Skin epidermis (tissue), 12 donors: ENCODE data around the gene RPS6KA2.
"Not testable (repeated sequence)": the region's sequence is repeated elsewhere in the genome, so short reads cannot be mapped to it uniquely, and the experiment has no call there.

Experiments used
- H3K27ac ChIP-seq, 21 experiments: fragments of 200-600 bp; sonication (generic) in 11 of 21; one replicate each; pipeline ENCODE4 v1.5.0; 2020; ENCODE audit warnings: mild to moderate bottlenecking in 3 of 21, inconsistent platforms in 2 of 21, moderate library complexity in 2 of 21
- H3K4me3 ChIP-seq, 7 experiments: fragments of 200-600 bp; sonication (generic) in 2 of 7; one replicate each; pipeline ENCODE4 v1.5.0; 2020; ENCODE audit warnings: inconsistent platforms in 2 of 7, mild to moderate bottlenecking in 2 of 7, moderate library complexity in 1 of 7

RPS6KA2 gene

DNA sequence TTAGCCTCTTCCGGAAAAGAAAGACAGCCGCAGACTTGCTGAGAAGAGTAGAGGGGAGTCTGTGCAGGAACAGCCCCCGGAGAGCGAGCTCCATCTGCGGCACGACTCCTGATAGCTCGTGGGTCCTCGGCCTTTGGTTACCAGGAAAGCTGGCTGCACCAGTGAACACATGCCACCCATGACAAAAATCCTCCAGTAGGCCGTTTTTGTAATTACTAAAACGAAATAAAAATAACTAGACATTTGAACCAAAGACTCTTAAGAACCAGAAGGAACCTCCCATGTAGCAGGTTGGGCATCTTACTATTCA lies 82.8 kb downstream of the RPS6KA2 start:
- no peak overlapping the region for H3K4me3 ChIP-seq

DNA sequence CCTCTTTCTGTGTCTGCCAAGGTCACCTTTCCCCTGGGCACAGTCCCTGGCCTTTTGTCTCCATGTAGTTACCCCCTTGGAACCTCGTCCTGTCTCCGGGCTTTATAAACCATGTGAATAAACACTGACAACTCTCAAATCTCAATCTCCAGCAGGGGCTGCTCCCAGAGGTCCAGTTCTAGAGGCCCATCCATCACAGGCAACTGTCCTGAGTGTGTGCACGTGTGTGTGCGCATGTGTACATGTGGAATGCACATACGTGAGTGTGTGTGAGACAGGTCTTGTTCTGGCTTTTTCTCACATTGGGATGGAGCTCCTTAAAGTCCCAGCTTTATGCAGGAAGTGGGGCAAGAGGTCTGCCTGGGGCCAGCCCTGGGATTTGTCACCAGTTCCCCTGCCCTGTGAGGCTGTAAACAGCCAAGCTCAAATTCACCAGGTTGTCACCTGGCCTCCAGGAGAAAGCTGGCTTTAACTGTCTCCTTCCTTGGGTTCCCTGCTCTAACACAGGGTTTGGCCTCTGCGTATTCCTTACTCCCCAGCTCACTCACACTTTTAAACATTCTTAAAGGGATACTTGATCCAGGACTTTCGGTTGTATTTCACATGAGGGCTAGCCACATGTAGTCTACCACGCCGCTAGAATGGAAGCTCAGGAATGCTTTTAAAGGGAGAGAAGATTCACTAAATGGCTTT lies 83.3 kb downstream of the RPS6KA2 start:
- Histone ChIP-seq H3K27ac (no peak overlapping the region), H3K4me3 (no peak overlapping the region)

More for the DNA sequence above, 82.8 kb downstream of the RPS6KA2 start:
- no peak overlapping the region for H3K27ac ChIP-seq

DNA sequence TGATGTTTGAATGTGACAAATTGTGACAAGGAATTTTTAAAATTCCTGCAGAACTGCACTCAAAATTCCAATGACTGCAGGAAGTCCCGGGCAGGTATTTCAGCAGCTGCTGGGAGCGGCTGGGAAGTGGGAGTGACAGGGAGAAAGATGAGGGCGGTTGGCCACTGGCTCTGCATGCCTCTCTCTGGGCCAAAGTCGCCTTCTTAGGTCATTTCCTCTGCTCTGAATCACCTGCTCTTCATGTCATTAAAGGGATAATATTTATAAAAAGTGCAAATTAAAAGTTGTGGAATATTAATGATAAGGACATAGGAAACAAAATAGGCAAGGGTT lies 84.5 kb downstream of the RPS6KA2 start:
- H3K27ac ChIP-seq: peak overlapping the region in 1 of 21 experiments; percentile 81
- H3K4me3 ChIP-seq: no peak overlapping the region

GRCh38 chr6:166541876-166542579 lies 85.0 kb downstream of the RPS6KA2 start:
- peak overlapping the region in 6 of 21 experiments; percentile 4 to 81 (median 44) for H3K27ac ChIP-seq
- peak overlapping the region in 2 of 7 experiments; percentile 19 to 20 for H3K4me3 ChIP-seq

DNA sequence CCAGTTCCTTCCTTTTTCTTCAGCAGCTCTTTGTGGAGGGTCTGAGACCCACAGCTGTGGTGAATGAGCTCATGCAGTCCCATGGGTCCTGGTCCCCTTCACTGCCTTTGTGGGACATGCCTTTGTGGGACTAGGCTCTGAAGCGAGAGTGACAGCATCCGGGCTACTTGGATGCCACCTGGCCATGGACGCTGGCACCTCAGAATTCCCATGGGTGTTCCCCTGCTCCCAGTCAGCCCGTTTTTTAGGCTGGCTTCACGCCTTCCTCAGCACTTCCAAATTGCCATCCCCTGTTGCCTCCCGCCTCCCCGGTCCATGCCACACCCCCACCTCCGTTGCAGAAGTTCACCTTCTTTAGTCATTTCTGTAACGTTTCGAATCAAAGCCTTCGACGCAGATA lies 85.7 kb downstream of the RPS6KA2 start:
- H3K27ac ChIP-seq: peak overlapping the region in 13 of 21 experiments; percentile 20 to 81 (median 47)
- peak overlapping the region in 3 of 7 experiments; percentile 12 to 20 (median 19) for H3K4me3 ChIP-seq

- Histone ChIP-seq H3K4me3 (peak overlapping the region in 3 of 7 experiments; percentile 12 to 20 (median 19)), H3K27ac (peak overlapping the region in 13 of 21 experiments; percentile 18 to 81 (median 47))
Measured at GRCh38 chr6:166540631-166541331, 86.3 kb downstream of the RPS6KA2 start.

- Histone ChIP-seq H3K4me3 (no peak overlapping the region), H3K27ac (no peak overlapping the region)
Measured at GRCh38 chr6:166539543-166539942, 87.5 kb downstream of the RPS6KA2 start.

- not testable (repeated sequence) for H3K27ac ChIP-seq, H3K4me3 ChIP-seq
Measured at GRCh38 chr6:166539011-166539385, 88.1 kb downstream of the RPS6KA2 start.

DNA sequence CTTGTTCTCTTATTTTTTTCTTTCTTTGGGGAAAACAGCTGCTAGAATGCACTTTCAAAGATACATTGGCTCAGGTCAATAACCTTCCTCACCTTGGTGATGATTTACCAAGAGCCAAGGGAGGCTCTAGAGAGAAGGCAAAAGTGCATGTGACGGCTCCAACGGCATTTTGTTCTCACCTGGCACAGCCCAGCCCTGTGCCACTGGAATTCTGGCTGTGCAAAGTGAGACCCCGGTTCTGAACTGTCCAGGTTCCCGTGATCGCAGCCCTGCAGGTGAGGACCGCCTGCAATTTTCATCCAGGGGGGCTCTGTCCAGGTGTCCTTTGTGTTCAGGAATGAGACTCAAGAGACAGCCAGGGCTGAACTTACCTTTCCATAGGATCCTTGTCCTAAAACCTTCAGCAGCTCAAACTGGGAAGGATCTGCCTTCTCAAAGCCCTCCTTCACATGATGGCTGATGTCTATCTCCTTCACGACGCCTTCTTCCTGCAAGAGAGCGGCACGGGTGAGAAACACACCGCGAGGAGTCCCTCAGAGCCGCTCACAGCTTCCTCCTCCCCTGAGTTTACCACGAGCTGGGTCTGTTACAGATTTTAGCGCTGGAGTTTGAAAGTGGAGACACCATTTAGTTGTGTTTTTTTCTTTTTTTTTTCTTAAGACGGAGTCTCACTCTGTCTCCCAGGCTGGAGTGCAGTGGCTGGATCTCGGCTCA lies 88.6 kb downstream of the RPS6KA2 start:
- Histone ChIP-seq H3K4me3 (no peak overlapping the region), H3K27ac (no peak overlapping the region)

DNA sequence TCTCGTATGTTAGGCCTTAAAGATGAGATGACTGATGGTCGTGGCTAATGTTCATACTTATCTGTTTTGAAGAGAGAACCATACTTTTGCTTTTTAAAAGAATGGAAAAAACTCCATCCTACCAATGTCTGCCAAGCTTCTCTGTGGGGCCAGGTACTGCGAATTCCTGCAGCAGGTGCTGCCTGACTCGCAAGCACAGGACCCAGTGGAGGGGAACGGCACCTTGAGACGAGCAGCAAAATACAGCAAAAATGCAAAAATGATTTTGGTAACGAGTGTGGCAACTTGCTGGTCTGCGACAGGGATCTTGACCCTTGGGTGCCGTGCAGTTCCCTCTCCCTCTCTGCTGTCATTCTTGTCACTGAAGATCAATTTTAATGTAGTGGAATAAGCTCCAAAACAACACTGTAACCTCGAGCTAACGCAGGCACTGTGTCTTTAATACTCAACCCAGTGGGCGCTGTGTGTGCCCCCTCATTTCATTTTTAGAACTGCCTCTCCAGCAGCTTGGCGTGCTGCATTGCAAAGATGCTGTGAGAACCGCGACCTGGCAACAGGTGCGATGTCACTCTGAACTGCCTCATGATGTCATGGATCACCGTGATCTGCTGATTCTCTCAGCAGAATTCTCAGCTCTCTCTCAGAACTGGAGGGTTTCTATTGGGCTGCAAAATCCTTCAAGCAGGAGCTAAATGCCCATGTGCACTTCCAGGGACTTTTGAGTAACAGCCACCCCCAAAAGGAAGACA lies 92.2 kb downstream of the RPS6KA2 start:
- no peak overlapping the region for H3K27ac ChIP-seq
- H3K4me3 ChIP-seq: no peak overlapping the region

DNA sequence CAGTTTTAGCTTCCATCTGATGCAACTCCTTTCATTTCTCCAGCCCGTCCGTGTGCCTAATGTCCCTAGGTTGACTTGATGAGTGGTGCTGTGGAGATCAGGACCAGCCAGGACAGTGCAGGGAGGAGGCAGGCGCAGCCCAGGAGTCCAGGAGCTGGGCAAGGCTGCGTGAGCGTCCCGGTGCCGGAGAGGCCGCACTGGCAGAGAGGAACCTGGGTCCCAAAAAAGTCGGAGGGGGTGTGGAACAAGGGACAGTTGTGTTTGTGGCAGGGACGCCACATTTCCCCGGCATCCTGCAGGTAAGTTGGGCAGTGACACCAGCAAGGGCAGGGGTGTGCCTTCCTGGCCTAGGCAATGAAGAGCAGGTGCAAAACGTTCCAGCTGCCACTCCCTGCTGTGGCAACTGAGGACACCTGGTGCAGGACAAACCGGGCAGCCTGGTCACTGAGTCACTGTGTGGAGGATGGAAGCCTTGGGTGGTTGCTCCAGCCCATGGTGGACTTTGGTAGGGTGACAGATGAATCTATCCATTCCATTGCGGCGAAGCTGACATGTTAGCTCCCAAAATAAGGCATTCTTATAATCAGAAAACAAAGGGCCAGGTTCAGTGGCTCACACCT lies 93.7 kb downstream of the RPS6KA2 start:
- Histone ChIP-seq H3K4me3 (no peak overlapping the region), H3K27ac (peak overlapping the region in 1 of 21 experiments; percentile 11)

GRCh38 chr6:166532302-166532701 lies 94.7 kb downstream of the RPS6KA2 start:
- Histone ChIP-seq H3K4me3 (no peak overlapping the region), H3K27ac (peak overlapping the region in 1 of 21 experiments; percentile 11)

DNA sequence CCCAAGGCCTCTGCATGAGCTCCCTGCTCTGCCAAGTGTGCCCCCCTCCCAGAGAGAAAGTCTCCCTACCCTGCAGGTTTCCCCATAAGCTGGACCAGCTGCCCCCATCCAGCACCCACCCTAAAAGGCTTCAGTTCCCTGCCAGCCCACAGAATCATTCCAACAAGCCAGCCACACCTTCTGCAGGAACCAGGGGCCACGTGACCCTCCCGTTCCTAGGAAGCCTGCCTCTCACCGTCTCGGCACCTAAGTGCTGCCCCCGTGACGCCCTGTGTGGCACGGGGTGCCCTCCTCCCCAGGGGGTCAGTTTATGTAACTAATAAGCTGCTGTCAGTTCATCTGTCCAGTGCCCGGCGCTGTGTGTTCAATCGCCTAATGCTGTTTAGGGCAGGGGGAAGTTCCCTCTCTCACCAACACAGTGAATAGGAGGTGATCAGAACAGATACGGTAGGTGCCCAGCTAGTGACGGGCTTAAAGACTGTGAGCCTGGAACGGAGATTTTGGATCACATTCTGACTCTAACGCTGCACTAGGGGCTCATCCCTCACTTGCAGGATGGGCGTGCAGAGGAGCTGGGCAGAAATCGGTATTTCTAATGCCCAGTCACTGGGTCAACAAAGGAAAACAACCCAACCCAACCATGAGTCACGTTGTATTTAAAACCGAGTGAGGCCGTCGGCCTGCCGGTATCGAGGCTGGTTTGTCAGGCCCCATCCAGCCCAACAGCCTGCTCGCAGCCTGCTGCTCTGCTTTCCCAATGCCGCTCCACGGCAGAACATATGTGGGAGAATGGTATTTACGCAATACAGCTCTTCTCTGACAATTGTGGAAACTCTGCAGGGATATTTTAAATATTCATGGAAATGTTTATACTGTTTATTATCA lies 96.6 kb downstream of the RPS6KA2 start:
- H3K4me3 ChIP-seq: no peak overlapping the region
- no peak overlapping the region for H3K27ac ChIP-seq

DNA sequence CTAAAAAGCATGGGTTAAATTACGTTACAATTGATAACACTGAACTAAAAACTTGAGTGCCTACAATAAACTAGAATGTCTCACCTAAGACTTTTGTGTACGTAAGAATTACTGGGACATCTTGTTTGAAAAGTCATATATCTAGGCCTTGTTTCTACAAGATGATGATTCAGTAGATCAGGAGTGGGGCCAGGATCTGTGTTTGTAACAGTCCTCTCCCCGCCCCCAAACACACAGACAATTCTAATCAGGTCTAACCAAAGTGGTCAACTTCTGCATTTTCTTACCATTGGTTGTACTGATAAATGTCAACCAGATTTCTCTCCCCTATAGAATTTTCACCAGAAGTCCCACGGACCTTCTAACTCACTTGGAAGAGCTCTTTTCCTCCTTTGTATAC lies 97.5 kb downstream of the RPS6KA2 start:
- H3K4me3 ChIP-seq: no peak overlapping the region
- H3K27ac ChIP-seq: no peak overlapping the region

DNA sequence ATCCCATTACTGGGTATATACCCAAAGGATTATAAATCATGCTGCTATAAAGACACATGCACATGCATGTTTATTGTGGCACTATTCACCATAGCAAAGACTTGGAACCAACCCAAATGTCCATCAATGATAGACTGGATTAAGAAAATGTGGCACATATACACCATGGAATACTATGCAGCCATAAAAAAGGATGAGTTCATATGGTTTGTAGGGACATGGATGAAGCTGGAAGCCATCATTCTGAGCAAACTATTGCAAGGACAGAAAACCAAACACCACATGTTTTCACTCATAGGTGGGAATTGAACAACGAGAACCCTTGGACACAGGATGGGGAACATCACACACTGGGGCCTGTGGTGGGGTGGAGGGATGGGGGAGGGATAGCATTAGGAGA lies 98.0 kb downstream of the RPS6KA2 start:
- not testable (repeated sequence) for H3K4me3 ChIP-seq, H3K27ac ChIP-seq

DNA sequence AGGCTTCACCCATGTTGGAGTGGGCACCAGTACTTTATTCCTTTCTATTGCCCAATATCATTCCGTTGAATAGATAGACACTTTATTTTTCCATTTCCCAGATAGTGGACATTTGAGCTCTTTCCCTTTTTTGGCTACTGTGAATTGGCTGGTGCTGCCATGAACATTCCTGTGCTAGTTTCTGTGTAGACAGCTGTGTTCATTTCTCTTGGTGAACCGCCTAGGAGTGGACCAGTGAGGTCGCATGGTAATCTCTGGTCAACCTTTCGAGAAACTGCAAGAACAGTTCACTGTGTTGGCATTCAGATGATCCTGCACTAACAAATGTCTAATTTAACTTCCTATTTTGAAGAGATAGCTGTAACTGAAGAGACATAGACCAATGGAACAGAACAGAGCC lies 99.2 kb downstream of the RPS6KA2 start:
- Histone ChIP-seq H3K4me3 (no peak overlapping the region), H3K27ac (no peak overlapping the region)

DNA sequence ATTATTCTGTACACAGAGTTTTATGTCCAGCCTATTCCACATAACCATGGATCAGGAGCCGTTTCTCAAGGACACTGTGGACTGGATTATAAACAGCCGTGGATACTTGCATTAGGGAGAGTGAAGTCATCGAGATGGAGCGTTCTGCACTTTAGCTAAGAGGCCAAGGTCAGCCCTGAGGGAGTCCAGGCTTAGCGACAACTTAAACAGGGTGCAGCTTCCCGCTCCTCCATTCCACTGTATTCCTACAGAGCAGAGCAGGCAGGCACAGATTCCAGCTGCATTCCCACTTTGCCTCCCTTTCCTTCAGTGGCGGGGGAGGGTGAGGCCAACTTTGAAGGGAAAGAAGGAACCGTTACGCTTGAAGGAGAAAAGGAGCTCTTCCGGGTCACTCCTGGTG lies 100.1 kb downstream of the RPS6KA2 start:
- no peak overlapping the region for H3K27ac ChIP-seq
- no peak overlapping the region for H3K4me3 ChIP-seq

GRCh38 chr6:166525567-166525966 lies 101.5 kb downstream of the RPS6KA2 start:
- H3K4me3 ChIP-seq: no peak overlapping the region
- no peak overlapping the region for H3K27ac ChIP-seq
